Sigmoid colon (tissue), 7 donors: ENCODE measurements around the gene SUSD6. TPM values are rescaled to one million over a fixed set of nuclear protein-coding genes. Genes with fewer than 3 reads are reported as not detected.

Experiments used
- DNase-seq: peaks from one replicate; pipeline ENCODE4 v3.0.0-alpha.2; 2019
- H3K27ac ChIP-seq, 4 donors: fragments of 200-600 bp; sonication (generic); one replicate each; pipeline ENCODE4 v1.5.1; 2016 to 2019; ENCODE audit warnings: mild to moderate bottlenecking in 1 of 4
- H3K27me3 ChIP-seq, 3 donors: fragments of 200-600 bp; sonication (generic); one replicate each; pipeline ENCODE4 v1.5.1; 2019; ENCODE audit warnings: mild to moderate bottlenecking in 1 of 3
- H3K36me3 ChIP-seq, 4 donors: fragments of 200-600 bp; sonication (generic); one replicate each; pipeline ENCODE4 v1.5.1; 2016 to 2019
- H3K4me1 ChIP-seq, 4 donors: fragments of 200-600 bp; sonication (generic); one replicate each; pipeline ENCODE4 v1.5.1; 2017 to 2019
- H3K4me3 ChIP-seq, 4 donors: fragments of 200-600 bp; sonication (generic); one replicate each; pipeline ENCODE4 v1.5.1; 2017 to 2019; ENCODE audit warnings: mild to moderate bottlenecking in 2 of 4, moderate library complexity in 1 of 4
- H3K9me3 ChIP-seq, 4 donors: fragments of 200-600 bp in 3 of 4; sonication (generic) in 3 of 4; one replicate each; pipeline versions ENCODE4 v1.5.1 to v1.6.1; 2013 to 2019
- EP300 ChIP-seq, 4 donors: sonication (generic); formaldehyde crosslinking; IDR thresholded peaks; one replicate each; pipeline ENCODE4 v1.6.1; 2017; ENCODE audit warnings: antibody characterized with exemption in 4 of 4
- POLR2A ChIP-seq, 2 donors: fragments of 450-650 bp; IDR thresholded peaks; one replicate each; pipeline ENCODE4 v1.6.1; 2016; ENCODE audit warnings: antibody characterized with exemption in 2 of 2, mild to moderate bottlenecking in 2 of 2, moderate library complexity in 2 of 2
- POLR2AphosphoS5 ChIP-seq, 4 donors: sonication (generic); formaldehyde crosslinking; IDR thresholded peaks; one replicate each; pipeline ENCODE4 v1.6.1; 2017; ENCODE audit warnings: antibody characterized with exemption in 4 of 4
- WGBS, 2 donors: extraction: QIAGEN DNeasy Blood & Tissue Kit; methylation state at CpG; one replicate each; pipeline ENCODE4 v1.1.7; 2013; 5-methylcytosine and 5-hydroxymethylcytosine counted together
- intact Hi-C: fragments of 100-400 bp; cut with DNase I; formaldehyde crosslinking; loops from one replicate; pipeline ENCODE4 v1.15.1; 2023
- polyA plus RNA-seq, 3 donors: library from polyadenylated mRNA; stranded (reverse); fragments of 200-250 nt; gene quantifications; one replicate each; pipeline ENCODE4 v1.2.3, GENCODE V29; 2013
- total RNA-seq, 4 donors: library from RNA; depleted of rRNA; stranded (reverse); fragments of >200 nt; gene quantifications; one replicate each; pipeline ENCODE4 v1.1.0, GENCODE V29; 2016
- TF ChIP-seq, protein P1 (sequence below), 4 experiments: fragments of 450-650 bp in 3 of 4; fragments of 200-600 bp in 1 of 4; IDR thresholded peaks; one replicate each; pipeline ENCODE4 v1.5.1; 2016 to 2019; ENCODE audit warnings: antibody characterized with exemption in 4 of 4, mild to moderate bottlenecking in 3 of 4, moderate library complexity in 2 of 4
- donor health status: healthy with polysubstance abuse.
- donor health status: Bipolar disorder and iron deficiency.
- donor health status: healthy.

The SUSD6 gene
- total and polyA plus RNA-seq, 7 donors, result 5.4 to 62.0 (median 13.9) TPM

DNA sequence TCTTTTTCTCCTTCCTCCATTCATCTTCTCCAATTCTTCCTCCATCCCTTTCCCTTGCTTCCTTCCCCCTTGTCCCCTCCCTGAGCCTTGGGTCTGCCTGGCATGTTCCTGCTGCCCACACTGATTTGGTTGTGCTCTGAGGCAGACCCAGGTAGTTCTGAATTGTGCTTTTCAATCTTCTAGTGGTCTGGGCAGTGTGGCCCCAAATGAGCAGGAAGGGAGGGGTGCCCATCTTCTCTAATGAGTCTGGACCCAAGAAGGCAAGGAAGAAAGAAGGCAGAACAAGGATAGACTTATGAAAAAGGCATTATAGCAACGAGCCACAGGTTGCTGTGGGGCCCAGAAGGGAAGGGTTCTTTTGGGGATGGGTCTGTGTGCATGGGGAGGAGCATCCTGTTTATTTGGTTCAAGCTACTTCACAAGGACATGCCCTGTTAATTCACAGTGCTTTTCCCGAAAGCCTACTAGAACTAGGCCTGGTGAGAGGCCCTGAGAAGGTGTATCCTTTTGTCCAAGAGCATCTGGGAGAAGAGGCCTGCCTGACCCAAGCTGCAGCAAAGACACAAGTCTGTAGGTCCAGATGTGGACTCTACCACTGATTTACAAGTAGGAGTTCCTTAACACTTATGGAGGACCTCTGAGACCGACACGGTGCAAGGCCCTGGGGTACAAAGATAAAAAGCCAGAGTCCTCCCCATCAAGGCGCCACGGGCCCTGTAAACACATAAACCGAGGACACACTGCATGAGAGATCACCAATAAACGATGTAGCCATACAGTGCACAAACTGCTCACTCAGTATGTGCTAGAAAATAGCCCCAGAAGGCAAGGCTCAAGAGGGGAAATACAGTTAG is 1.1 kb upstream of the SUSD6 start:
- no peak for DNase-seq
- H3K27ac ChIP-seq, result peak overlapping the region; percentile 97 to 100 (median 98)
- peak overlapping the region; percentile 42 to 88 (median 86) for H3K4me3 ChIP-seq
- no peak for TF ChIP-seq POLR2A (IDR thresholded peaks at IDR 0.05)
- TF ChIP-seq EP300 (IDR thresholded peaks at IDR 0.05), result no peak
- TF ChIP-seq, protein P1, sequence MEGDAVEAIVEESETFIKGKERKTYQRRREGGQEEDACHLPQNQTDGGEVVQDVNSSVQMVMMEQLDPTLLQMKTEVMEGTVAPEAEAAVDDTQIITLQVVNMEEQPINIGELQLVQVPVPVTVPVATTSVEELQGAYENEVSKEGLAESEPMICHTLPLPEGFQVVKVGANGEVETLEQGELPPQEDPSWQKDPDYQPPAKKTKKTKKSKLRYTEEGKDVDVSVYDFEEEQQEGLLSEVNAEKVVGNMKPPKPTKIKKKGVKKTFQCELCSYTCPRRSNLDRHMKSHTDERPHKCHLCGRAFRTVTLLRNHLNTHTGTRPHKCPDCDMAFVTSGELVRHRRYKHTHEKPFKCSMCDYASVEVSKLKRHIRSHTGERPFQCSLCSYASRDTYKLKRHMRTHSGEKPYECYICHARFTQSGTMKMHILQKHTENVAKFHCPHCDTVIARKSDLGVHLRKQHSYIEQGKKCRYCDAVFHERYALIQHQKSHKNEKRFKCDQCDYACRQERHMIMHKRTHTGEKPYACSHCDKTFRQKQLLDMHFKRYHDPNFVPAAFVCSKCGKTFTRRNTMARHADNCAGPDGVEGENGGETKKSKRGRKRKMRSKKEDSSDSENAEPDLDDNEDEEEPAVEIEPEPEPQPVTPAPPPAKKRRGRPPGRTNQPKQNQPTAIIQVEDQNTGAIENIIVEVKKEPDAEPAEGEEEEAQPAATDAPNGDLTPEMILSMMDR (IDR thresholded peaks at IDR 0.05), result no peak
- TF ChIP-seq POLR2AphosphoS5 (IDR thresholded peaks at IDR 0.05), result no peak
- intact Hi-C loops, result loop anchor here (2.0 kb wide), 2 partner anchors 107 to 157 kb away; partner anchors contain the start of gene SRSF5
- no peaks in the 10 kb centered on the region for H3K36me3 ChIP-seq
- H3K9me3 ChIP-seq, result no peaks in the 10 kb centered on the region
- H3K4me1 ChIP-seq, result peaks cover 0 to 39% (median 37%) of the 10 kb centered on the region in 4 donors
- WGBS, 2 donors, result 33 to 65% methylated on average over 8 of the region's 8 CpGs
- no peaks in the 10 kb centered on the region for H3K27me3 ChIP-seq

DNA sequence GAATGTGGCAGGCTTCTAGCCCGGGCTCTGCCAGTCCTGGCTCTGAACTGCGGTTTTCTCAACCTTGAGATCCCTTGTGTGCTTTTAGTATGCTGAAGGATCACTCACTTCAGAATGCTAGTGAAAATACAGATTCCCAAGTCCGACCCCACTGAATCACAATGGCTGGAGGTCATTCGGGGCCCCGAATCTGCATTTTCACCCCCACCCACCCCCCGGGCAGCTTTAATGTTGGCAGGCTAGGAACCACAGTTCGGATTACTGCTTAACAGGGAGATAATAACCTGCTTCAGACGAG is 573 bp upstream of the SUSD6 start:
- intact Hi-C loops, result loop anchor here (2.0 kb wide), 2 partner anchors 106 to 156 kb away; partner anchors contain the start of gene SRSF5
- H3K4me3 ChIP-seq, result peak overlapping the region; percentile 42 to 88 (median 86)
- no peak for TF ChIP-seq EP300 (IDR thresholded peaks at IDR 0.05)
- TF ChIP-seq, protein P1 (IDR thresholded peaks at IDR 0.05), result no peak
- no peak for TF ChIP-seq POLR2AphosphoS5 (IDR thresholded peaks at IDR 0.05)
- no peak for TF ChIP-seq POLR2A (IDR thresholded peaks at IDR 0.05)
- H3K9me3 ChIP-seq, result no peaks in the 10 kb centered on the region
- H3K4me1 ChIP-seq, result peaks cover 0 to 45% (median 41%) of the 10 kb centered on the region in 4 donors
- H3K27me3 ChIP-seq, result no peaks in the 10 kb centered on the region
- H3K27ac ChIP-seq, result peak overlapping the region; percentile 97 to 100 (median 98)
- H3K36me3 ChIP-seq, result no peaks in the 10 kb centered on the region
- WGBS, 2 donors, result 11 to 26% methylated on average over 8 of the region's 8 CpGs
- no peak for DNase-seq

DNA sequence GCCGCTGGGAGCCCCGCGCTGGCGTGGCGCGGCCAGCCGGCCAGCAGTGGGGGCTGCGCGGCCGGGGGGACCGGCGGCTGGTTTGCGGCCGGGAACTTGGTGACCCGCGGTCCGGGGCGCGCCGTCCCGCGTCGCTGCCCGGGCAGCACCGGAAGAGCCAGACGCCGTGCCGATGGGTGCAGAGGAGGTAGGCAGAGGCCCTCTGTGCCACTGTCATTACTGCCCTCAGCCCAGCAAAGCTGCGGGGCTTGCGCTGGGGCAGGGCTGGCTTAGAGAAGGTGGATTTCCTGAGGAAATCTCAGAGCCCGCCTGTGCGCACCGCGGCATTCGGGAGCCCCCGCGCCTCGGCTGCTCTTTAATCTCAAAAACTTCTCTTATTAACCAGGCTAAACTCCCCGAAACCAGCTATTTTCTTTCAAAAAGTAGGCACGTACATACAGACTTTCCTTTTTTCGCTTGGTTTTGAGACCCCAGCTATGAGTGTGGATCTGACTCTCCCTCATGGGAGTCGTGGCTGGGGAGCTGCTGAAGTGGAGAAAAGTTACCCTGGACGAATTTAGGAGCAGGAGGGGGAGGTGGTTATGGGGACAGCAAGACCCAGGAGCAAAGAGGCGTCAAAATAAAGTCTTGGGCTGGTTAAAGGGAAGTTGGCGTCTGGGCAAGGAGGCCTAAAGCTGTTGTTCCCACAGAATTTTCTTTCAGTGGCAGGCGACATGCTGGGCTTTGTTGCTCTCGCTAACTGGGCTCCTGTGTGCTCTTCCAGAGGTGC is 802 bp downstream of the SUSD6 start:
- H3K27me3 ChIP-seq, result no peaks in the 10 kb centered on the region
- peak overlapping the region; percentile 97 to 100 (median 98) for H3K27ac ChIP-seq
- H3K36me3 ChIP-seq, result no peaks in the 10 kb centered on the region
- no peak for DNase-seq
- H3K9me3 ChIP-seq, result no peaks in the 10 kb centered on the region
- H3K4me1 ChIP-seq, result peaks cover 0 to 58% (median 55%) of the 10 kb centered on the region in 4 donors
- H3K4me3 ChIP-seq, result peak overlapping the region; percentile 82 to 88 (median 86)
- WGBS, 2 donors, result 1% methylated on average over 47 of the region's 47 CpGs
- TF ChIP-seq POLR2A (IDR thresholded peaks at IDR 0.05) (no peak), EP300 (IDR thresholded peaks at IDR 0.05) (no peak), POLR2AphosphoS5 (IDR thresholded peaks at IDR 0.05) (peak in 2 of 4 donors; percentile 2 to 6)
- TF ChIP-seq, protein P1 (IDR thresholded peaks at IDR 0.05), result no peak
- intact Hi-C loops, result no loop called here

GRCh38 chr14:69612783-69613130 is 1.4 kb downstream of the SUSD6 start:
- no peaks in the 10 kb centered on the region for H3K9me3 ChIP-seq
- H3K27me3 ChIP-seq, result no peaks in the 10 kb centered on the region
- peaks cover 0 to 64% (median 61%) of the 10 kb centered on the region in 4 donors for H3K4me1 ChIP-seq
- TF ChIP-seq EP300 (IDR thresholded peaks at IDR 0.05) (no peak), POLR2AphosphoS5 (IDR thresholded peaks at IDR 0.05) (no peak), POLR2A (IDR thresholded peaks at IDR 0.05) (no peak)
- TF ChIP-seq, protein P1 (IDR thresholded peaks at IDR 0.05), result no peak
- H3K36me3 ChIP-seq, result no peaks in the 10 kb centered on the region
- peak overlapping the region; percentile 97 to 100 (median 98) for H3K27ac ChIP-seq
- no peak for DNase-seq
- 5 to 9% methylated on average over 2 of the region's 2 CpGs for WGBS, 2 donors
- intact Hi-C loops, result no loop called here
- peak overlapping the region; percentile 82 to 88 (median 86) for H3K4me3 ChIP-seq
